ENCODE data around the gene FBN3. TPM values are rescaled to one million over a fixed set of nuclear protein-coding genes. Genes with fewer than 3 reads are reported as not detected.
A peak's percentile ranks its signal among the peaks of the same experiment; 100 is the strongest.
"Not testable (repeated sequence)": the region's sequence is repeated elsewhere in the genome, so short reads cannot be mapped to it uniquely, and the experiment has no call there.

FBN3 gene
- total RNA-seq, 1 experiment from 2014 or later: 13.7 TPM

DNA sequence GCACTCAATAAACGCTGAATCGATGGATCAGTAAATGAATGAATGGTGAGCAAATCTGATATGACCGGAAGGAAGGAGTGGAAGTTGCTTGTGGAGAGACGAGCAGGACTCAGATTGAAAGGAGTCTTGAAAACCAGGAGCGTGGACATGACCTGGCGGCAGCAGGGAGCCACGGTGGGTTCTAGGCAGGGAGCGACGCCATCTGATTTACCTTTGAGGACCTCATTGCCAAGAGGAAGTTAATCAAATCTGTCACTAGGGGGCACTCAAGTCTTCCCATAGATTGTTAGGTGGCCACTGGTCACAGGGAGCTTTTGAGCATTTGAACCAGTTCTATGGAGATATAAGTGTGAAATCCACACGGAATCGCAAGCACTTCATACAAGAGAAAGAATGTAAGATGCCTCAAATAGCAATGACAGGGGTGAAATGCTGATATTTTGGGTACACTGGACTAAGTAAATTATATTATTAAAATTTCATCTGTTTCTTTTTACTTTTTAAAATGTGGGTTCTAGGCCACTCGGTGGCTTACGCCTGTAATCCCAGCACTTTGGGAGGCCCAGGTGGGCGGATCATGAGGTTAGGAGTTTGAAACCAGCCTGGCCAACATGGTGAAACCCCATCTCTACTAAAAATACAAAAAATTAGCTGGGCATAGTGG, 9.2 kb upstream of the FBN3 start:
- H3K27me3 ChIP-seq (ENCODE audit: control insufficient read depth, insufficient read depth, low read length): no peaks in the 10 kb centered on the region
- no peak overlapping the region for H3K4me3 ChIP-seq (ENCODE audit: insufficient read depth, low read depth, low read length)
- no peaks in the 10 kb centered on the region for H3K36me3 ChIP-seq (replicated peaks; ENCODE audit: control insufficient read depth, insufficient read depth, low read length)
- peak; percentile 81 for DNase-seq

DNA sequence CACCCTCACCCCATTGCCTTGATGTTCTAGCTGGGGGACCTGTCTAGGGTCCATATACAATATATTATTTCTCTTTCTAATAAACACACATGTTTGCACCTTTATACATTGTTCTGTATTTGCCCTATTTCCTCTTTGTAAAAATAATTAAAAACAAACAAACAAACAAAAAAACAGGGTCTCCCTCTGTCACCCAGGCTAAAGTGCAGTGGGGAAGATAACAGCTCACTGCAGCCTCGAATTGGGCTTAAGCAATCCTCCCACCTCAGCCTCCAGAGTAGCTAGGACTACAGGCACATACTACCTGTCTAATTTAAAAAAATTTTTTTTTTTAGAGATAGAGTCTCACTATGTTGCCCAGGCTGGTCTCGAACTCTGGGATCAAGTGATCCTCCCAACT, 5.9 kb upstream of the FBN3 start:
- H3K36me3 ChIP-seq (replicated peaks; ENCODE audit: control insufficient read depth, insufficient read depth, low read length): no peaks in the 10 kb centered on the region
- no peak overlapping the region for H3K4me3 ChIP-seq (ENCODE audit: insufficient read depth, low read depth, low read length)
- DNase-seq: no peak
- H3K27me3 ChIP-seq (ENCODE audit: control insufficient read depth, insufficient read depth, low read length): no peaks in the 10 kb centered on the region

DNA sequence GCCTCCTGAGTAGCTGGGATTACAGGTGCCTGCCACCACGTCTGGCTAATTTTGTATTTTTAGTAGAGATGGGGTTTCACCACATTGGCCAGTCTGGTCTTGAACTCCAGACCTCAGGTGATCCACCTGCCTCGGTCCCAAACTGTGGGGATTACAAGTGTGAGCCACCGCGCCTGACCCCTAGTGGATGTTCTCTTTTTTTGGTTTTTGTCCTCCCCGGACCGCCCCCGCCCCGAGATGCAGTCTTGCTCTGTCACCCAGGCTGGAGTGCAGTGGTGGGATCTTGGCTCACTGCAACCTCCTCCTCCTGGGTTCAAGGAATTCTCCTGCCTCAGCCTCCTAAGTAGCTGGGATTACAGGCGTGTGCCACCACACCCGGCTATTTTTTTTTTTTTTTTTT, 4.6 kb upstream of the FBN3 start:
- not testable (repeated sequence) for H3K27me3 ChIP-seq (ENCODE audit: control insufficient read depth, insufficient read depth, low read length); H3K4me3 ChIP-seq (ENCODE audit: insufficient read depth, low read depth, low read length); H3K36me3 ChIP-seq (replicated peaks; ENCODE audit: control insufficient read depth, insufficient read depth, low read length)
- DNase-seq: peak; percentile 74

DNA sequence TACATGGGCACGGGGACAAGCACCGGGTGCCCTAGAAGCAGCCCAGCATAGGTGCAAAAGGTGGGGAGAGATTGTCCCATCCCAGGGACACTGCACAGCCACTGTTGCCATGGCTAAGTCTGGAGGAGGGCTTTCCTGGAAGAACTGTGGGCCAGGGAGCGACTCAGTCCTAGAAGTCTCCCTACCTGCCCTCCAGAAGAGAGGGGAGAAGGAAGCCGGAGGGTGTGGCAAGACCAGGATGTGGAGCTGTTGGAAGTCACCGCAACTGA, 2.3 kb upstream of the FBN3 start:
- no peaks in the 10 kb centered on the region for H3K27me3 ChIP-seq (ENCODE audit: control insufficient read depth, insufficient read depth, low read length)
- no peak overlapping the region for H3K4me3 ChIP-seq (ENCODE audit: insufficient read depth, low read depth, low read length)
- no peaks in the 10 kb centered on the region; the same call in 1 of the 2 replicates for H3K36me3 ChIP-seq (replicated peaks; ENCODE audit: control insufficient read depth, insufficient read depth, low read length)
- peak; percentile 44 for DNase-seq

DNA sequence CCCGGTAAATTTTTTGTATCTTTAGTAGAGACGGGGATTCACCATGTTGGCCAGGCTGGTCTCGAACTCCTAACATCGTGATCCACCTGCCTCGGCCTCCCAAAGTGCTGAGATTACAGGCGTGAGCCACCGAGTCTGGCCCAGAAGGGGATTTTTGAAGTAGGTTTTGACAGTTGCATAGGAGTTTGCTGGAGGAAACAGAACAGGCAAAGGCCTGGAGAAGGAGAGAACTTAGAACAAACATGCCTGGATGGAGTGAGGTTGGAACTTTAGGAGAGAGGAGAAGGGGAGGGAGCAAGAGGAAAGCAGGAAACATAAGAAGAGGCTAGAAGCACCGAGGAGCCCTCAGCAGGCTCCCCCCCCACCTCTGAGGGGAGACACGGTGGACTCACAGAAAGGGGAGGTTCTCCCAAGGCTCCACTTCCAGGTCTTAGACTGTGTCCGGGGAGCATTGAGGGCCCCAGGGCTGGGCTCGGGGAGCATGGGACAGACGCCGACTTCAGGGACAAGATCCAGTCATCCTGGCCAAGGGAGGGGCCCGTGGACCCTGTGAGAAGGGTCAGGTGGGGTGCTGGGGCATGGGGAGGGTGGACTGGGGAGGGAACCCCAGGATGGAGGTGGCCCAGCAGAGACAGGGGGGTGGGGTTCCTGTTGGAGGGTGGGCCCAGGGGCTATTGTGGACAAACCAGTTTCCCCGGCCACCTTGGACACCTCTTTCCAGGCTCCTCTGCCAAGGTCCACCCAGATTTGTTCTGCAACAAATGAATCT, 1.8 kb upstream of the FBN3 start:
- Histone ChIP-seq H3K36me3 (replicated peaks; ENCODE audit: control insufficient read depth, insufficient read depth, low read length) (peaks cover 2% of the 10 kb centered on the region), H3K4me3 (ENCODE audit: insufficient read depth, low read depth, low read length) (no peak overlapping the region), H3K27me3 (ENCODE audit: control insufficient read depth, insufficient read depth, low read length) (no peaks in the 10 kb centered on the region)
- DNase-seq: peak; percentile 46

DNA sequence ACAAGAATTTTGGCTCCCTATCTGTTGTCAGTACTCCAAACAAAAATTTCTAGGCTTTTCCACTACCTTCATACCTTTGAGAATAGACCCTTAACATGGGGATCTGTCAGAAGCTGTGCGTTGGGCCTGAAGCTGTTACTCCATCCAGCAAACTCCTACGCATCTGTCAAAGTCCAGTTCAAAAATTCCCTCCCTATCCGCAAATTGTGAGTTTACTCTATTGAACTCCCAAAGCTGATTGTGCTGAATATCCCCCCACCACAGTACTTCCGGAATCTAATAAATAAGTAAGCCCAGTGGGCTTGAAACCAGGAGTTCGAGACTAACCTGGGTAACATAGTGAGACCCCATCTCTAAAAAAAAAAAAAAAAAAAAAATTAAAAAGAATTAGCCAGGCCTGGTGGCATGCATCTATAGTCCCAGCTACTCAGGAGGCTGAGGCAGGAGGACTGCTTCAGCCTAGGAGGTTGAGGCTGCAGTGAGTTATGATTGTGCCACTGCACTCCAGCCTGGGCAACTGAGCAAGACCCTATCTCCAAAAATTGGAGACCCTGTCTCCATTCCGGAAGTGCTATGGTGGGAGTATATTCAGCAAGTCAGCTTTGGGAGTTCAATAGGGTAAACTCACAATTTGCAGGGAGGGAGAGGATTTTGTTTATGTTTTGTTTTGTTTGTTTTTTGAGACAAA, 930 bp upstream of the FBN3 start:
- H3K27me3 ChIP-seq (ENCODE audit: control insufficient read depth, insufficient read depth, low read length): no peaks in the 10 kb centered on the region
- peaks cover 2% of the 10 kb centered on the region for H3K36me3 ChIP-seq (replicated peaks; ENCODE audit: control insufficient read depth, insufficient read depth, low read length)
- H3K4me3 ChIP-seq (ENCODE audit: insufficient read depth, low read depth, low read length): no peak overlapping the region; the same call in 1 of the 2 replicates
- DNase-seq: peak; percentile 37

DNA sequence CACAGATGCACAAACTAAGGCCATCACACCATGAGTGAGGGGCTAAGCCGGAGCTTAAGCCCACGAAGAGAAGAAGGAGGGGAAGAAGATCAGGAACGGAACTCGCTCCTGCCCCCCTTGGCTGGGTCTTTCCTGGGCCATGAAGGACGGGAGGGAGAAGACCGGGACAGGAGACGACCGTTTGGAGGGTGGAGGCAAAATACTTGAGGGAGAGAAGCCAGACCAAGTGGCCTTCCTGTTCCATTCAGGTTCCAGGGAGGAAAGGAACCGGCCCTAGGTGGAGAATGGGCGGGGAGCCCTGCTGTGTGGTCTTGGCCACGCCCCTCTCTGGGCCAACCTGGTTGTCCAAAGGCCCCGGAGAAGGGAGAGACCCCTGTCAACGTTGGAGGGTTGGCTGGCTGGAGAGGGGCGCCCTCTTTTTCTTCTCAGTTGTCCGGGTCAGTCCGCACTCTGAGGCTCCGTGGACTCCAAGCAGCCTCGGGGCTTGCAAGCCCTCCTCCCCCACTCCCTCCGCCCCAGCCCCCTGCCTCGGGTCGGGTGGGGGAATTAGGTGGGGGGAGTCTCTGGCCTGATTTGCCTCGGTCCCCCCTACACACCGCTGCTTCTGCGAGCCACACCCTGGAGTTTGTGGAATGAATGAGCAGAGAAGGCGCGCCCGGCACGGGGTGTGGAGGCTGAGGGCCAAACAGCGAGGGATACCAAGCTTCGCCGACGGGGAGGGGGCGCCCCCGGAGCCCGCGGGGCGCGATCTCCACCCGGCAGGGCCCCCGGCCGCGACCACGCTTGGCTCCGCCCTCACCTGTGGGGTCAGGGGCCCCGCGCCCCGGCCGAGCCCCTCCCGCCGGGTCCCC, 757 bp downstream of the FBN3 start:
- H3K36me3 ChIP-seq (replicated peaks; ENCODE audit: control insufficient read depth, insufficient read depth, low read length): peaks cover 5% of the 10 kb centered on the region
- H3K4me3 ChIP-seq (ENCODE audit: insufficient read depth, low read depth, low read length): peak overlapping the region; percentile 77
- no peaks in the 10 kb centered on the region for H3K27me3 ChIP-seq (ENCODE audit: control insufficient read depth, insufficient read depth, low read length)
- DNase-seq: peak; percentile 94

DNA sequence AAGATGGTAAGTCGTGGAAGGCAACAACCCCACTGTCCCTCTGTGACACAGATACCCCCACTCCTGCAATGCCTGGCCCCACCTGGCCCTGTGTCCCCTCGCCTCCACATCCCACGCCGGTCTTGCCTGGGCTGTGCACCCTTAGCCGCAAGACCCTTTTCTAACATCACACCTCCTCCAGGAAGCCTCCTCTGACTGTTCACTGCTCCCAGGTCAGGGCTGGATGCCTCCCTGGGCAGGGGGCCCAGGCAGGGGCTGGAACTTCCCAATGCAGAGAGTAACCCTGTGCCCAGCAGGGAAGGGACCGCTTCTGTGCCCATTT, 1.3 kb downstream of the FBN3 start:
- Histone ChIP-seq H3K27me3 (ENCODE audit: control insufficient read depth, insufficient read depth, low read length) (no peaks in the 10 kb centered on the region), H3K4me3 (ENCODE audit: insufficient read depth, low read depth, low read length) (peak overlapping the region; percentile 77; the same call in 1 of the 2 replicates), H3K36me3 (replicated peaks; ENCODE audit: control insufficient read depth, insufficient read depth, low read length) (peaks cover 5% of the 10 kb centered on the region)
- DNase-seq: no peak

DNA sequence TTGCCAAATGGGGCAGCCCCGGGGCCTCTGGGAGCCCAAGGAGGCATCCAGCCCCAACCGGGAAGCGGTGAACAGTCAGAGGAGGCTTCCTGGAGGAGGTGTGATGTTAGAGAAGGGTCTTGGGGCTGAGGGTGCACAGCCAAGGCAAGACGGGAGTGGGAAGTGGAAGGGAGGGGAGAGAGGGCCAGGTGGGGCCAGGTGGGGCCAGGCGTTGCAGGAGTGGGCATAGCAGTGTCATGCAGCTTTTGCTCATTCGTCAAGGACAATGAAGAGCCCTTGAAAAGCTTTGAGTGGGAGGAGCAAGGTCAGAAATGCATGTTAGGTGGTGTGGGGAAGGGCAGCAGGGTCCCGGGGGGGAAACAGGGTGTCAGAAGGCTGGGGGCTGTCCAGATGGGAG, 1.8 kb downstream of the FBN3 start:
- Histone ChIP-seq H3K27me3 (ENCODE audit: control insufficient read depth, insufficient read depth, low read length) (no peaks in the 10 kb centered on the region), H3K4me3 (ENCODE audit: insufficient read depth, low read depth, low read length) (no peak overlapping the region), H3K36me3 (replicated peaks; ENCODE audit: control insufficient read depth, insufficient read depth, low read length) (peaks cover 5% of the 10 kb centered on the region)
- DNase-seq: peak; percentile 53

DNA sequence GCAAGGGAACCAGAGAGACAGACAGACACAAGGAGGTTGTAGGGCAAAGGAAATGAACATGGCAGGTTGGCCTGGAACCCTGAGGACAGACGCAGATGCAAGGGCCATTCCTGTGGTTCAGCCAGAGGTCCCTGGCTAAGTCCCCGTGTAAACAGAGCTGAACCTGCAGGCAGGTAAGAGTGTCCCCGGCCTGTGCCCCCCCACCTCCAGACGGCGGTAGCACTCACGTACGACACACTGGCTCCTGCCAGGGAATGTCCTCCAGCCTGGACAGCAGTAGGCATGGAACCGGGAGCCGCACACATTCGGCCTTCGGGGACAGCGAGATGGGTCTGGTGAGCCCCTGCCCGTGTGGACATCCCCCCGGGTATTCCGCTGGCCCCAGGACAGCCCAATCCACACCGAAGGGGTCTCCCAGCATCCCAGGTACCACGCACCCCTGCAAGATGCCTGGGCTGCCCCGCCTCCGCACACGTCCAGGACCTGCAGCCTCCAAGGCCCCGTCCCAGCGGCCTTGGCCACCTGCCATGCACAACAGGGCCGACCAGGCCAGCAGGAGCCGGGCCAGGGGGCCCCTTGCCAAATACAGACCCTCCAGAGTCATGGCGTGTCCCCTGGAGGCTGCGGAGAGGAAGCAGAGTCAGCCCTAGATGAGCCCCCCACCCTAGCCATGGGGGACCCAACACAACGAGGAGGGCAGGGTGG, 2.4 kb downstream of the FBN3 start:
- Histone ChIP-seq H3K4me3 (ENCODE audit: insufficient read depth, low read depth, low read length) (no peak overlapping the region), H3K27me3 (ENCODE audit: control insufficient read depth, insufficient read depth, low read length) (no peaks in the 10 kb centered on the region), H3K36me3 (replicated peaks; ENCODE audit: control insufficient read depth, insufficient read depth, low read length) (peaks cover 5% of the 10 kb centered on the region)
- DNase-seq: peak; percentile 50

DNA sequence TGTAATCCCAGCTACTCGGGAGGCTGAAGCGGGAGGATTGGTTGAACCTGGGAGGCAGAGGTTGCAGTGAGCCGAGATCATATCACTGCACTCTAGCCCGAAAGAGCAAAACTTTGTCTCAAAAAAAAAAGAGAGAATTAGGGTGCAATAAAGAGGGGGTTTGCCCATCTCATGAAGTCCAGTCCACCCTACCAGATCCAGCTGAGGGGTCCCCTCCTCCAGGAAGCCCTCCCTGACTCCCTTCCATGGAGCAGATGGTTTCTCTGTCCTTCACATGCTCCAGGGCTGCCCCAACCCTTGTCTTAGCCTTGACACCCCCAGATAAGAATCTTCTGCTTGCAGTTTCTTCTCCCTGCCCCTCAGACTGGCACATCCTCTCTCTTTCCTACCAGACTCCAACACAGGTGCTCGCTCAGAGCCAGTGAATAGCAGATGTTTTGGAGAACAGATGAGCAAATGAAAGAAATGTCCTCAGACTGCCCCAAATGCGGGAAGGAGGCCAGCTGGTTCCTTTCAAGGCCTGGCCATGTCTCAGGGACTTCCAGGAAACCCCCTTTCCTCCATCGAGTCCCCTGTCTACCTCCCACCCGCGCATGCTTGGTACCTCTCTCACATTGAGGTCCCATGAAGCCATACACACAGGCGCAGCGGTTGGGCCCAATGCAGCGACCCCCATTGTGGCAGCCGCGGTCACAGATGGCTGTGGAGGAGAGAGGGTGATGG, 5.0 kb downstream of the FBN3 start:
- peak; percentile 13 for DNase-seq
- H3K36me3 ChIP-seq (replicated peaks; ENCODE audit: control insufficient read depth, insufficient read depth, low read length): peaks cover 5% of the 10 kb centered on the region
- no peak overlapping the region for H3K4me3 ChIP-seq (ENCODE audit: insufficient read depth, low read depth, low read length)
- no peaks in the 10 kb centered on the region for H3K27me3 ChIP-seq (ENCODE audit: control insufficient read depth, insufficient read depth, low read length)

DNA sequence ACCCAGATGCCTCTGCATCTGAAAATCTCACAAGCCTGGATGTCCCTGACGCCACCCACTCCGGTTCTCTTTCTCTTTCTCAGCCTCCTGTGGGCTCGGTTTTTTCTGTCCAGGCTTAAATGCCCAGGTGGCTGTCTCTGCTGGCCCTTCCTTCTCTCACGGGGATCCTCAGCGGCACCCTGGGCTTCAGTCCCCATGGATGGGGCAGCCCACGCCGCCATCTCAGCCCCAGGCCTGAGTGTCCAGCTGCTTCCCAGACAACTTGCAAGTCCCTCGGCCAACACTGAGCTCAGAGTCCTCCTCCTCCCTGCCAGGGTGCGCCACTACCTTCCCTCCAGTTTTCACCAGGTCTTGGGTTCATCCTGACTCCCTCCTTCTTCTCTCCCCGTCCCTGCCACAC, 6.4 kb downstream of the FBN3 start:
- Histone ChIP-seq H3K36me3 (replicated peaks; ENCODE audit: control insufficient read depth, insufficient read depth, low read length) (peaks cover 5% of the 10 kb centered on the region), H3K27me3 (ENCODE audit: control insufficient read depth, insufficient read depth, low read length) (no peaks in the 10 kb centered on the region), H3K4me3 (ENCODE audit: insufficient read depth, low read depth, low read length) (no peak overlapping the region)
- peak; percentile 64 for DNase-seq

DNA sequence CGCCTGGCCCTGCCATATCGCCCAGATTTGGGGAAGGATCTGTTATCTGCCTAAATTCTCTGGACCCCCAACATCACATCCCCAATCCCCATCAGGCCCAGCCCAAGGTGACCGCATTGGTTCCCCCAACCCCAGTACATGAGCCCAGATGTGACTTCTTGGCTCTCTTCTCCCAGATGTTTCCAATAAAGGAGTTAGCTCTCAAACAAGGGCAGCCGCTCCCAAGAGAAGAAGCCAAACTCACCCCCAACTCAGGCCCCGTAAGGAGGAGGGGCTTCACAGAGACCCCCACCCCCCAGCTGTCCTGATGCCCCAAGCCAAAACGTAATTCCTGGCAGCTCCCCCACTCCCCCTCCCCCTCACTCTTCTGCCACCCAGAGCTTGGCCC, 6.9 kb downstream of the FBN3 start:
- Histone ChIP-seq H3K27me3 (ENCODE audit: control insufficient read depth, insufficient read depth, low read length) (no peaks in the 10 kb centered on the region), H3K36me3 (replicated peaks; ENCODE audit: control insufficient read depth, insufficient read depth, low read length) (peaks cover 7% of the 10 kb centered on the region), H3K4me3 (ENCODE audit: insufficient read depth, low read depth, low read length) (no peak overlapping the region)
- peak; percentile 48 for DNase-seq
